ENCODE data around the gene NRIP3. TPM values are rescaled to one million over a fixed set of nuclear protein-coding genes. Genes with fewer than 3 reads are reported as not detected.

NRIP3 gene
- total and polyA plus RNA-seq, 2 of the 13 experiments (the other 11 are each of a cell fraction or from before 2014, with no cell fraction given): 0.04 to 0.07 TPM

- TF ChIP-seq MIER2 (CRISPR knock-in tag; IDR thresholded peaks at IDR 0.05): no peak
- TF ChIP-seq, protein P1, sequence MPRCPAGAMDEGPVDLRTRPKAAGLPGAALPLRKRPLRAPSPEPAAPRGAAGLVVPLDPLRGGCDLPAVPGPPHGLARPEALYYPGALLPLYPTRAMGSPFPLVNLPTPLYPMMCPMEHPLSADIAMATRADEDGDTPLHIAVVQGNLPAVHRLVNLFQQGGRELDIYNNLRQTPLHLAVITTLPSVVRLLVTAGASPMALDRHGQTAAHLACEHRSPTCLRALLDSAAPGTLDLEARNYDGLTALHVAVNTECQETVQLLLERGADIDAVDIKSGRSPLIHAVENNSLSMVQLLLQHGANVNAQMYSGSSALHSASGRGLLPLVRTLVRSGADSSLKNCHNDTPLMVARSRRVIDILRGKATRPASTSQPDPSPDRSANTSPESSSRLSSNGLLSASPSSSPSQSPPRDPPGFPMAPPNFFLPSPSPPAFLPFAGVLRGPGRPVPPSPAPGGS (CRISPR knock-in tag; IDR thresholded peaks at IDR 0.05): peak; percentile 78; the same call in 1 of the 2 replicates
- TF ChIP-seq GTF3A (CRISPR knock-in tag; conservative IDR thresholded peaks at IDR 0.05): no peak
- no peak for TF ChIP-seq ZNF235 (CRISPR knock-in tag; IDR thresholded peaks at IDR 0.05; ENCODE audit: borderline replicate concordance)
- no peak for TF ChIP-seq ATF7 (IDR thresholded peaks at IDR 0.05)
- TF ChIP-seq ATF7 (CRISPR knock-in tag; IDR thresholded peaks at IDR 0.05): no peak
- no peak for TF ChIP-seq FUBP1 (CRISPR knock-in tag; IDR thresholded peaks at IDR 0.05; ENCODE audit: borderline replicate concordance)
- TF ChIP-seq TCF7L2 (IDR thresholded peaks at IDR 0.05; ENCODE audit: low read depth, low read length): no peak
- peak; percentile 89 for TF ChIP-seq TGIF2 (CRISPR knock-in tag; IDR thresholded peaks at IDR 0.05)
- TF ChIP-seq ZNF253 (CRISPR knock-in tag; IDR thresholded peaks at IDR 0.05; ENCODE audit: borderline replicate concordance): 0 out of 2 replicates have a peak, but pooled peaks have one; percentile 65
- TF ChIP-seq ZNF280B (CRISPR knock-in tag; IDR thresholded peaks at IDR 0.05; ENCODE audit: borderline replicate concordance): no peak
- TF ChIP-seq ZNF3 (CRISPR knock-in tag; IDR thresholded peaks at IDR 0.05): peak; percentile 40; the same call in 1 of the 2 replicates
- peak; percentile 42; the same call in 1 of the 2 replicates for TF ChIP-seq KDM3A (CRISPR knock-in tag; IDR thresholded peaks at IDR 0.05; ENCODE audit: low read depth)
- TF ChIP-seq CHCHD3 (CRISPR knock-in tag; IDR thresholded peaks at IDR 0.05): no peak
- TF ChIP-seq ZNF451 (CRISPR knock-in tag; IDR thresholded peaks at IDR 0.05): no peak
- TF ChIP-seq ZMYM2 (CRISPR knock-in tag; IDR thresholded peaks at IDR 0.05): peak; percentile 67
- peak; percentile 70; the same call in 1 of the 2 replicates for TF ChIP-seq ZNF788 (CRISPR knock-in tag; IDR thresholded peaks at IDR 0.05; ENCODE audit: borderline replicate concordance)
- TF ChIP-seq ZNF574 (CRISPR knock-in tag; IDR thresholded peaks at IDR 0.05): peak; percentile 88
- no peak for TF ChIP-seq ZKSCAN1 (IDR thresholded peaks at IDR 0.05; ENCODE audit: low read length)
- no peak; the same call in 1 of the 2 replicates for TF ChIP-seq ZNF543 (CRISPR knock-in tag; IDR thresholded peaks at IDR 0.05)
- peak; percentile 69; the same call in 1 of the 2 replicates for TF ChIP-seq ZMAT3 (CRISPR knock-in tag; conservative IDR thresholded peaks at IDR 0.05)
- no peak for TF ChIP-seq SOX6 (IDR thresholded peaks at IDR 0.05)
- peak; percentile 58; the same call in 1 of the 2 replicates for TF ChIP-seq SOX6 (CRISPR knock-in tag; IDR thresholded peaks at IDR 0.05)
These were observed 39.2 kb downstream of the NRIP3 start, which contains the start of gene TMEM9B (continued) for GRCh38 chr11:8964324-8965320.
